ENCODE data around the gene SEC23IP.
"Not testable (repeated sequence)": the region's sequence is repeated elsewhere in the genome, so short reads cannot be mapped to it uniquely, and the experiment has no call there.

SEC23IP gene

GRCh38 chr10:119892188-119893065, at the start of gene SEC23IP:
SEC23IP (plus strand) TSS chr10:119892730; CDS start chr10:119892783, 53 bp downstream.
- DNase-seq, result peak; percentile 98

DNA sequence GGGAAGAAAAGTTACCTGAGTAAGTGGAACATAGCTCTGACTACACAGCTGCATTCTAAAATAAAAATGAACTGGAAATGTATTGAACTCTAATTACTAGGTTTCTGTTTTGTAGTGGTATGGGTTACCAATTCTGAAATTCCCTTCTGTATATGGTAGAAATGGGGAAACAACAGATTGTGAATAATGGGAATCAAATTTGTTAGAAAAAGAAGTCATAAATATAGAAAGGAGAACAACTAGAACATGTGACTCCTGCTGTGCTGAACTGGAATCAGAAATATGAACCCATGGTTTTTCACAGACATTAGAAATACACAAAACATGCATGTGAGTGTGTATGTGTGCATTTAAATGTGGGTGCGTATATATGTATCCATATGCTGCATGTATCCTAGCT, 46.9 kb upstream of the SEC23IP start:
- no peak for DNase-seq

- DNase-seq, result no peak
Observed at GRCh38 chr10:119849031-119849789, 43.3 kb upstream of the SEC23IP start.

- no peak for DNase-seq
Observed at GRCh38 chr10:119849944-119850343, 42.6 kb upstream of the SEC23IP start.

GRCh38 chr10:119852277-119852676, 40.3 kb upstream of the SEC23IP start:
- DNase-seq, result no peak

- DNase-seq, result no peak
Observed at GRCh38 chr10:119852822-119853221, 39.7 kb upstream of the SEC23IP start.

- DNase-seq, result no peak
Observed at GRCh38 chr10:119853574-119853973, 39.0 kb upstream of the SEC23IP start.

- DNase-seq, result no peak
Observed at GRCh38 chr10:119858063-119858462, 34.5 kb upstream of the SEC23IP start.

- peak; percentile 65 for DNase-seq
Observed at GRCh38 chr10:119859420-119860258, 32.9 kb upstream of the SEC23IP start.

DNA sequence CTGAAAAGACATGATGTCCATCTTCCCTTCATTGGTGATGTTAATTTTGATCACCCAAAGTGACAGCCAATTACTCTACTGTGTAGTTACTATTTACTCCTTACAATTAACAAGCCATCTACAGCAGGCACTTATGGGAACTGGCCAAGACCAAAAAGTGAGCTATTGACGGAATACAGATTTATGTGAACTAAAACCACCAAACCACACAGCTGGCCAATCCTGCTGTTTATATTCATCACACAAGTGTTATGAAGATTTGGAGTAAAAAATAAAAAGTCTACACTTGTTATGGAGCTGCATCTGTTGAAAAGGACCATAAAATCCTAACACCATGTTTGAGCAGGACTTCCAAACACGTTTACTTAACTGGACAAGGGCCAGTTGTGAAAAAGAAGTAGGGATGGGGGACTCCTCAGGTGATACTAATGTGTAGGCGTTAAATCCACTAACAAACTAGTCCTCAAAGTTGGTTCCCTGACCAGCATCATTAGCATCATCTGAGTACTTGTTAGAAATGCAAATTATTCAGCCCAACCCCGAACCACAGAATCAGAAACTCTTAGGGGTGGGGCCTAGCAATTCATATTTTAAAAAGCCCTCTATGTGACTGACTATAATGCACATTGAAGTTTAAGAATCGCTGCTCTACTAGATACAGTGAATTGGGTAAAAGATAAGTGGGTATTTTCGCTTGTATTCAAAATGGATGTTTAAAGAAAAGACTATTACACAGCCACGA, 31.5 kb upstream of the SEC23IP start:
- no peak for DNase-seq

GRCh38 chr10:119862524-119862923, 30.0 kb upstream of the SEC23IP start:
- DNase-seq, result no peak

DNA sequence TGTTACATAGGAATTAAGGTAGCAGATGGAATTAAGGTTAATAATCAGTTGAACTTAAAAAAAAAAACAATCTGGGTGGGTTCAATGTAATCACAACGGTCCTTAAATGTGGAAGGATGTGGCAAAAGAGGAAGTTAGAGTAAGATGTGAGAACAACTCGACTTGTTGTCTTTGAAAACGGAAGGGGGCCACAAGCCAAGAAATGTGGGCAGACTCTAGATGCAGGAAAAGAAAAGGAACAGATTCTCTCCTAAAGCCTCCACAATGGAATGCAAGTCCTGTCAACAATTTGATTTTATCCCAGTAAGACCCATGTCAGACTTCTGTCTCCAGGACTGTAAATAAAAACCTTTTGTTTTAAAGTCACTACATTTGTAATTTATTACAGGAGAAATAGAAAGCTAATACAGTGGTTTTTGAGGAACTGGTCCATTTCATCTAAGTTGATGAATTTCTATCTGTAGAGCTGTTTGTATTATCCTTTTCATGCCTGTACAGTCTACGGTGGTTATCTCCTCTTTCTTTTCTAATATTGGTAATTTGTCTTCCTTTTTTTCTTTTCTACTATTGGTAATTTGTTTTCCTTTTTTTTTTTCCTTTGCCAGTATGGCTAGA, 28.5 kb upstream of the SEC23IP start:
- DNase-seq, result no peak

- DNase-seq, result no peak
Observed at GRCh38 chr10:119865699-119866240, 26.8 kb upstream of the SEC23IP start.

DNA sequence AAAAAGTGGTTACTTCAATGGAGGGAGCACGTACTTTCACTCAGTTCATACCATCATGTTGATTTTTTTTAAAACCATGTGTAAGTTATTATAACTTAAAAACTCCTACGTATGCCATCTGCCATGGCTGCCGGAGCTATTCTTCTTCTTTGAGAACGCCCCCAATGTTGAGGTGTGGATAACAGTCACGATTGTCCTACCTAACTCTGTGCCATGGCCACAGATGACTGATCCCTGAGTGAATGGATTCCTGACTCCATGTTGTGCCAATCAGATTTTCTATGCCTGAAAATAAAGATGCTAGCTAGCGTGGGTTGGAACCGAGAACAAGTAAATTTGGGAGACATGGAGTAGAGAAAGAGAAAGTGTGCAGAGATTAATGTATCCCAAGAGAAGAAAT, 25.2 kb upstream of the SEC23IP start:
- no peak for DNase-seq

DNA sequence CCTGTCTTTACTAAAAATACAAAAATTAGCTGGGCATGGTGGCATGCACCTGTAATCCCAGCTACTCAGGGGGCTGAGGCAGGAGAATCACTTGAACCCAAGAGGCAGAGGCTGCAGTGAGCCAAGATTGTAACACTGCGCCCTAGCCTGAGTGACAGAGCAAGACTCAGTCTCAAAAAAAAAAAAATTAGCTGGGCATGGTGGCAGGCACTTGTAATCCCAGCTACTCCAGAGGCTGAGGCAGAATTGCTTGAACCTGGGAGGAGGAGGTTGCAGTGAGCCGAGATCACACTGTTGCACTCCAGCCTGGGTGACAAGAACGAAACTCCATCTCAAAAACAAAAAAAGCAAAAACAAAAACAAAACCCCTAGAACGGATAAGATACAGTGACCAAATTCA, 23.1 kb upstream of the SEC23IP start:
- DNase-seq, result not testable (repeated sequence)

- peak; percentile 80 for DNase-seq
Observed at GRCh38 chr10:119871881-119872609, 20.5 kb upstream of the SEC23IP start.

DNA sequence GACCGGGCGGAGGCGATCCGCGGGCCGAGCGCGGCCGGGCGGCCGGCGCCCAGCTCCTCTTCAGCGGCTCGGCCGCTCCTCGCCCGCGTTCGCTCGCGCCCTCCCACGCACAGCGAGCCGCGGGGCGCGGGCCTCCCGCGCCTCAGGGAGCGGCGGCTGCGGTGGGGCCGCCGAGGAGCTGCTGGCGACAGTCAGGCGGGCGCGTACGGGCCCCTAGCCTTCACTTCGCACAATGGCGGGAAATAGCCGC, 20.0 kb upstream of the SEC23IP start, which contains the start of gene MCMBP:
MCMBP (minus strand) TSS at position 234 of the 250 bp plus-strand sequence. CDS start 259 bp downstream, outside the sequence.
- no peak for DNase-seq

DNA sequence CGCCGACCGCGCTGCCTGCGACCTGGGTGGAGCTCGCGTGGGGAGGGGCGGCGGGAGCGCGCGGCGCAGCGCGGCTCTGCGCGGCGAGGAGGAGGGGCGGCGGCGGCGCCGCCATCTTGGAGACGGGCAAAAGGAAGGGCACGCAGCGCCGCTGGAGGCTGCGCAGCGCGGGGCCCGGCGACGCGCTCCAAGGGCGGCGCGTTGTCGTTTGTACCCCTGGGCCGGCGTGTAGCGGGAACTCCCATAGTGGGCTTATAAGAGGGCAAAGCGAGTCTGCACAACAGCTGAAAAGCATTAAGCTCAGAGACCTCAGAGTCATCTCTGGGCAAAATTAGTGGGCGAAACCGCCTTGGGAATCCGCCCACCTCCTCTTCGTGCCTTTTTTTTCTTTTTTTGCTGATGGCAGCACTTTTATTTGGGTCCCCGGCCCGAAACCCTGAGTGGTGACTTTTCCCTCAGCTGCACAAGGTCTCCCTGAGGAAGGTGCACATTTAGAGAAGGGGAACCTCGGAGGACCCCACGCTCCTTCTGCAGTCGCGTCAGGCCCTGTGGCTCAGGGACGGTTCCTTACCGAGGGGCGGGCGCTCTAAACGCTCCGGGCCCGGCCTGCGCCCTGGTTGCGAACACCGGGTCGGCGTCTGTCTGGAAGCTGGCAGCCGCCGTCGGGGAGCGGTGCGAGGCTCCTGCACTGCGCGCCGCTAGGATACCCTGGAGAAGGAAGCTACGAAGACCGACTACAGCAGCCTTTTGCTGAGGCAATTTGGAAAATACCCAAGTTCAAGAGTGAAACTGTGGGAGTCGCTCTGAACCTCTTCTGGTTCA, 19.5 kb upstream of the SEC23IP start:
- DNase-seq, result peak; percentile 92

- no peak for DNase-seq
Observed at GRCh38 chr10:119878524-119878923, 14.0 kb upstream of the SEC23IP start.
